Mucosa of rectum (tissue), 2 donors: ENCODE results near the gene HDDC2.
"Not testable (repeated sequence)": the region's sequence is repeated elsewhere in the genome, so short reads cannot be mapped to it uniquely, and the experiment has no call there.

Experiments
- H3K27ac ChIP-seq, 2 donors: one replicate each; pipeline ENCODE4 v1.7.0; 2013; ENCODE audit warnings: inconsistent platforms in 2 of 2, low read depth in 2 of 2, low read length in 2 of 2
- H3K27me3 ChIP-seq, 2 donors: one replicate each; pipeline ENCODE4 v1.7.0; 2013; ENCODE audit warnings: low read length in 2 of 2; ENCODE audit not compliant: control insufficient read depth in 2 of 2, insufficient read depth in 2 of 2
- H3K36me3 ChIP-seq, 2 donors: one replicate each; pipeline ENCODE4 v1.7.0; 2013; ENCODE audit warnings: low read length in 2 of 2; ENCODE audit not compliant: control insufficient read depth in 2 of 2, insufficient read depth in 2 of 2
- H3K4me1 ChIP-seq, 2 donors: one replicate each; pipeline ENCODE4 v1.7.0; 2013; ENCODE audit warnings: low read length in 2 of 2, mild to moderate bottlenecking in 1 of 2; ENCODE audit not compliant: control insufficient read depth in 2 of 2, insufficient read depth in 2 of 2
- H3K4me3 ChIP-seq, 2 donors: one replicate each; pipeline ENCODE4 v1.7.0; 2013; ENCODE audit warnings: low read length in 2 of 2
- H3K9ac ChIP-seq, 2 donors: one replicate each; pipeline ENCODE4 v1.7.0; 2013; ENCODE audit warnings: low read length in 2 of 2, low read depth in 1 of 2, mild to moderate bottlenecking in 1 of 2
- H3K9me3 ChIP-seq, 2 donors: one replicate each; pipeline ENCODE4 v1.7.0; 2013; ENCODE audit warnings: low read length in 2 of 2; ENCODE audit not compliant: control insufficient read depth in 2 of 2
- donor health status: healthy.
- donor health status: Normal muscosa, but diverticular disease.

Gene HDDC2

GRCh38 chr6:125293587-125293986 lies 8.2 kb downstream of the HDDC2 start:
- Histone ChIP-seq H3K27me3 (no peaks in the 10 kb centered on the region), H3K9me3 (no peaks in the 10 kb centered on the region), H3K27ac (no peak overlapping the region), H3K9ac (no peak overlapping the region), H3K36me3 (peaks cover 42 to 47% of the 10 kb centered on the region in 2 donors), H3K4me3 (no peak overlapping the region), H3K4me1 (no peaks in the 10 kb centered on the region)

- H3K27me3 ChIP-seq: no peaks in the 10 kb centered on the region
- no peak overlapping the region for H3K27ac ChIP-seq
- no peak overlapping the region for H3K9ac ChIP-seq
- no peak overlapping the region for H3K4me3 ChIP-seq
- no peaks in the 10 kb centered on the region for H3K4me1 ChIP-seq
- peaks cover 25 to 37% of the 10 kb centered on the region in 2 donors for H3K36me3 ChIP-seq
- H3K9me3 ChIP-seq: no peaks in the 10 kb centered on the region
Observed at GRCh38 chr6:125287718-125288117, 14.0 kb downstream of the HDDC2 start.

GRCh38 chr6:125285936-125286335 lies 15.8 kb downstream of the HDDC2 start:
- Histone ChIP-seq H3K9ac (no peak overlapping the region), H3K27ac (no peak overlapping the region)

GRCh38 chr6:125285353-125285752 lies 16.4 kb downstream of the HDDC2 start:
- H3K4me1 ChIP-seq: no peaks in the 10 kb centered on the region

More at GRCh38 chr6:125285936-125286335, 15.8 kb downstream of the HDDC2 start:
- H3K36me3 ChIP-seq: peaks cover 15 to 26% of the 10 kb centered on the region in 2 donors
- no peaks in the 10 kb centered on the region for H3K9me3 ChIP-seq
- H3K4me1 ChIP-seq: no peaks in the 10 kb centered on the region
- no peak overlapping the region for H3K4me3 ChIP-seq
- no peaks in the 10 kb centered on the region for H3K27me3 ChIP-seq

GRCh38 chr6:125282470-125282869 lies 19.3 kb downstream of the HDDC2 start:
- not testable (repeated sequence) for H3K4me3 ChIP-seq, H3K27ac ChIP-seq, H3K9ac ChIP-seq, H3K27me3 ChIP-seq, H3K9me3 ChIP-seq, H3K4me1 ChIP-seq
- H3K36me3 ChIP-seq: peaks cover 6 to 27% of the 10 kb centered on the region in 2 donors

More at GRCh38 chr6:125285353-125285752, 16.4 kb downstream of the HDDC2 start:
- Histone ChIP-seq H3K9ac (no peak overlapping the region), H3K9me3 (no peaks in the 10 kb centered on the region), H3K27ac (no peak overlapping the region), H3K27me3 (no peaks in the 10 kb centered on the region), H3K4me3 (no peak overlapping the region), H3K36me3 (peaks cover 15 to 32% of the 10 kb centered on the region in 2 donors)

DNA sequence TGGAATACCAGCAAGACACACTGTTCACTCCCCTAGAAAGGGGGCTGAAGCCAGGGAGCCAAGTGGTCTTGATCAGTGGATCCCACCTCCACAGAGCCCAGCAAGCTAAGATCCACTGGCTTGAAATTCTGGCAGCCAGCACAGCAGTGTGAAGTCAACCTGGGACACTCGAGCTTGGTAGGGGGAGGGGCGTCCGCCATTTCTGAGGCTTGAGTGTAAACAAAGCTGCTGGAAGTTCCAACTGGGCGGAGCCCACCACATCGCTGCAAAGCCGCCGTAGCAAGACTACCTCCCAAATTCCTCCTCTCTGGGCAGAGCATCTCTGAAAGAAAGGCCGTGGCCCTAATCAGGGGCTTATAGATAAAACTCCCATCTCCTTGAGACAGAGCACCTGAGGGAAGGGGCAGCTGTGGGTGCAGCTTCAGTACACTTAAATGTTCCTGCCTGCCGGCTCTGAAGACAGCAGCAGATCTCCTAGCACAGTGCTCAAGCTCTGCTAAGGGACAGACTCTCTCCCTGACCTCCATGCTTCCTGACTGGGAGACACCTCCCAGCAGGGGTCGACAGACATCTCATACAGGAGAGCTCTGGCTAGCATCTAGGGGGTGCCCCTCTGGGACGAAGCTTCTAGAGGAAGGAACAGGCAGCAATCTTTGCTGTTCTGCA lies 21.3 kb downstream of the HDDC2 start:
- H3K27me3 ChIP-seq, H3K9me3 ChIP-seq, H3K4me1 ChIP-seq, H3K27ac ChIP-seq, H3K9ac ChIP-seq, H3K4me3 ChIP-seq: not testable (repeated sequence)
- peaks cover 14 to 27% of the 10 kb centered on the region in 2 donors for H3K36me3 ChIP-seq

DNA sequence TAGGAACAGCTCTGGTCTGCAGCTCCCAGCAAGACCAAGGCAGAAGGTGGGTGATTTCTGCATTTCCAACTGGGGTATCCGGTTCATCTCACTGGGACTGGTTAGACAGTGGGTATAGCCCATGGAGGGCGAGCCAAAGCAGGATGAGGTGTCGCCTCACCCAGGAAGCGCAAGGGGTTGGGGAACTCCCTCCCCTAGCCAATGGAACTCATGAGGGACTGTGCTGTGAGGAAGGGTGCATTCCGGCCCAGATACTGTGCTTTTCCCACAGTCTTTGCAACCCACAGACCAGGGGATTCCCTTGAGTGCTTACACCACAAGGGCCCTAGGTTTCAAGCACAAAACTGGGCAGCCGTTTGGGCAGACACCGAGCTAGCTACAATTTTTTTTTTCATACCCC lies 21.8 kb downstream of the HDDC2 start:
- H3K27me3 ChIP-seq: no peaks in the 10 kb centered on the region
- H3K9ac ChIP-seq: no peak overlapping the region
- H3K27ac ChIP-seq: no peak overlapping the region
- no peak overlapping the region for H3K4me3 ChIP-seq
- no peaks in the 10 kb centered on the region for H3K9me3 ChIP-seq
- peaks cover 14 to 27% of the 10 kb centered on the region in 2 donors for H3K36me3 ChIP-seq
- H3K4me1 ChIP-seq: no peaks in the 10 kb centered on the region

- H3K4me3 ChIP-seq: no peak overlapping the region
- no peaks in the 10 kb centered on the region for H3K4me1 ChIP-seq
- H3K36me3 ChIP-seq: peaks cover 14 to 34% of the 10 kb centered on the region in 2 donors
- no peak overlapping the region for H3K27ac ChIP-seq
- no peaks in the 10 kb centered on the region for H3K9me3 ChIP-seq
- H3K9ac ChIP-seq: no peak overlapping the region
- H3K27me3 ChIP-seq: no peaks in the 10 kb centered on the region
Observed at GRCh38 chr6:125277838-125278237, 23.9 kb downstream of the HDDC2 start.

- Histone ChIP-seq H3K9me3 (no peaks in the 10 kb centered on the region), H3K4me3 (no peak overlapping the region), H3K36me3 (peaks cover 17 to 35% of the 10 kb centered on the region in 2 donors), H3K27ac (no peak overlapping the region), H3K27me3 (no peaks in the 10 kb centered on the region), H3K9ac (no peak overlapping the region), H3K4me1 (no peaks in the 10 kb centered on the region)
Observed at GRCh38 chr6:125275779-125276178, 26.0 kb downstream of the HDDC2 start.

GRCh38 chr6:125274935-125275334 lies 26.8 kb downstream of the HDDC2 start:
- Histone ChIP-seq H3K27ac (no peak overlapping the region), H3K4me3 (no peak overlapping the region), H3K27me3 (no peaks in the 10 kb centered on the region), H3K9me3 (no peaks in the 10 kb centered on the region), H3K36me3 (peaks cover 14 to 27% of the 10 kb centered on the region in 2 donors), H3K9ac (no peak overlapping the region), H3K4me1 (no peaks in the 10 kb centered on the region)
